Activated CD4-positive, alpha-beta T cell treated with anti-CD3 and anti-CD28 coated beads for 1 hour (primary cell): Measurements from ENCODE around the gene DDX60.
"Not testable (repeated sequence)": the region's sequence is repeated elsewhere in the genome, so short reads cannot be mapped to it uniquely, and the experiment has no call there.

Experiments
- DNase-seq: peaks from one replicate; pipeline ENCODE4 v3.0.0-alpha.2; 2020

DDX60 gene, protein sequence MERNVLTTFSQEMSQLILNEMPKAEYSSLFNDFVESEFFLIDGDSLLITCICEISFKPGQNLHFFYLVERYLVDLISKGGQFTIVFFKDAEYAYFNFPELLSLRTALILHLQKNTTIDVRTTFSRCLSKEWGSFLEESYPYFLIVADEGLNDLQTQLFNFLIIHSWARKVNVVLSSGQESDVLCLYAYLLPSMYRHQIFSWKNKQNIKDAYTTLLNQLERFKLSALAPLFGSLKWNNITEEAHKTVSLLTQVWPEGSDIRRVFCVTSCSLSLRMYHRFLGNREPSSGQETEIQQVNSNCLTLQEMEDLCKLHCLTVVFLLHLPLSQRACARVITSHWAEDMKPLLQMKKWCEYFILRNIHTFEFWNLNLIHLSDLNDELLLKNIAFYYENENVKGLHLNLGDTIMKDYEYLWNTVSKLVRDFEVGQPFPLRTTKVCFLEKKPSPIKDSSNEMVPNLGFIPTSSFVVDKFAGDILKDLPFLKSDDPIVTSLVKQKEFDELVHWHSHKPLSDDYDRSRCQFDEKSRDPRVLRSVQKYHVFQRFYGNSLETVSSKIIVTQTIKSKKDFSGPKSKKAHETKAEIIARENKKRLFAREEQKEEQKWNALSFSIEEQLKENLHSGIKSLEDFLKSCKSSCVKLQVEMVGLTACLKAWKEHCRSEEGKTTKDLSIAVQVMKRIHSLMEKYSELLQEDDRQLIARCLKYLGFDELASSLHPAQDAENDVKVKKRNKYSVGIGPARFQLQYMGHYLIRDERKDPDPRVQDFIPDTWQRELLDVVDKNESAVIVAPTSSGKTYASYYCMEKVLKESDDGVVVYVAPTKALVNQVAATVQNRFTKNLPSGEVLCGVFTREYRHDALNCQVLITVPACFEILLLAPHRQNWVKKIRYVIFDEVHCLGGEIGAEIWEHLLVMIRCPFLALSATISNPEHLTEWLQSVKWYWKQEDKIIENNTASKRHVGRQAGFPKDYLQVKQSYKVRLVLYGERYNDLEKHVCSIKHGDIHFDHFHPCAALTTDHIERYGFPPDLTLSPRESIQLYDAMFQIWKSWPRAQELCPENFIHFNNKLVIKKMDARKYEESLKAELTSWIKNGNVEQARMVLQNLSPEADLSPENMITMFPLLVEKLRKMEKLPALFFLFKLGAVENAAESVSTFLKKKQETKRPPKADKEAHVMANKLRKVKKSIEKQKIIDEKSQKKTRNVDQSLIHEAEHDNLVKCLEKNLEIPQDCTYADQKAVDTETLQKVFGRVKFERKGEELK (N-terminal part only)

DNA sequence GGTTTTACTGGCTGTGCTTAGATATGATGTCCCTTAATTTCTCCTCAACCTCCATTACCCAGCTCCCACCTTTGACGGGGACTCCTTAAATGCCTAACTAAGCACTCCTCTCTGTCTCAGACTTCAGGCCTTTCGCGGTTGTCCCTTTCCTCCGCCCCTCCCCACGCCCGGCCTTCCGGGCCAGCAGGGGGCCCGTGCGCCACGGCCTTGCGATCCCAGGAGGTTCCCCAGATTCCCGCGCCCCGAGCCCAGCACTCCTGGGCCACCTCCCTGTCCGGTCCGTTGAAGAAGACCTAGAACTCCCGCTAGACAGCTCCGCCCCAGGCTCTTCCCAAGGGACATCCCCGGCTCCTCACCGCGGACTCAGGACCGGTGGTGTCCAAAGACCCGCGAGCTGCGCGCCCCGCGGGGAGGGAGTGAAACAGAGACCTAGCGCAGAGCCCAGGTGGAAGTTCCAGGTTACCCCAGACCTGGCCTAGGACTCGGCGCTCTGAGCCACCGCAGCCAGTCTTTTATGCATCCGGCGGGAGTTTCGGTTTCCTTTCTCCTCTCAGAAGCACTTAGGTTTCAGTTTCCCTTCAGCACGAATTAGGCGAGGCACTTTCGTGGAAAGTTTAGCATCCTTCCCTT lies at the start of gene DDX60:
Gene DDX60 (minus strand): TSS at position 487 of the 630 bp plus-strand sequence. CDS start 7,493 bp downstream, outside the sequence.
- DNase-seq, result peak; percentile 90

DNA sequence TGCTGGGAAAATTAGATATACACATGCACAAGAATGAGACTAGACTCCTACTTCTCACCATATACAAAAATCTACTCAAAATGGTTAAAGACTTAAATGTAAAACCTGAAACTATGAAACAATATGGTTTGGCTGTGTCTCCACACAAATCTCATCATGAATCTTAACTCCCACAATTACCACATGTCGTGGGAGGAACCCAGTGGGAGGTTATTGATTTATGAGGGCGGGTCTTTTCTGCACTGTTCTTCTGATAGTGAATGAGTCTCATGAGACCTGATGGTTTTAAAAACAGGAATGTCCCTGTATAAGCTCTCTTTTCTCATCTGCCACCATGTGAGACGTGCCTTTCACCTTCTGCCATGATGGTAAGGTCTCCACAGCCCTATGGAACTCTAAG lies 48.5 kb upstream of the DDX60 start:
- no peak for DNase-seq

DNA sequence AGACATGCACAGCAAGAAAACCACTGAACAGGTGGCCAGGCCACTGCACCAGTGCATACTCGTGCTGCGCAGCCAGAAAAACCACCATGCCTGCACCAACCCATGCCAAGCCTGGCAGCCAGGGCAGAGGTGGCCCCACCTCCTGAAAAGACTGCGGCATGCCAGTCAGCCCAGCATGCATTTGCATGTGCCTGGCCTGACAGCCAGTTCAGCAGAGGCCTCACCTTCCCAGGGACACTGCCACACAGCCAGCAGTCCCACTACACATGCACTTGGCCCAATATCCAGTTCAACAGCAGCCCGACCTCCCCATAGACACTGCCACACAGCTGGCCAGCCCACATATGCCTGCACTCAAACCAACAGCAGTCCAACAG lies 43.5 kb upstream of the DDX60 start:
- no peak for DNase-seq

DNA sequence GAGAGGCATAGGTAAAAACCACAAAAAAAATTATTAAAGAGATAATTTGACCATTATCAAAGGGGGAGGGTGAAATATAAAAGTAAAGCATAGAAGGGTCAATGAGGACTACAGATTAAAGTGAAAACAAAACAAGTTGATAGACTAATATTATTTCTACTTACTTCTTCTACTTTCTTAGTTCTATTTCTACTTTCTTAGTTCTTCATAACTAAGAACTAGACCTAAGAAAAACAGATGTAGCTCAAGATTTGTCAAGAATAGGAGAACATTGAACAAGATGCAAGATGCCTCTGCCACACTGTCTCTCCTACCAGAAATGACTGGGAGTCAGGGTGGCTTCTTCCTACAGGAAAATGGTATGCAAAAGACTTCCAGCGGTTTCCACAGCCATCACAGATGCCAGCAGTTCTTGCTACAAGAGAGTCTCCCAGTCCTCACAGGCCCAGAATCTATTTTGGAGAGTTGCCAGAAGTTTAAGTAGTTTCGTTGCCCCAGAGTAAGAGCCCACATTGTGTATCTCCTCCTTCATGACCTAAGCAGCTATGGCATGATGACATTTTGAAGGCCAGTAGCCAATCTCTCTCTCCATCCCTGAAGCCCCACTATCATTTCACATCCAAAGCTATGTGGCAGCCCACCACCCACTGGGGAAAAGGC lies 42.9 kb upstream of the DDX60 start:
- no peak for DNase-seq

DNA sequence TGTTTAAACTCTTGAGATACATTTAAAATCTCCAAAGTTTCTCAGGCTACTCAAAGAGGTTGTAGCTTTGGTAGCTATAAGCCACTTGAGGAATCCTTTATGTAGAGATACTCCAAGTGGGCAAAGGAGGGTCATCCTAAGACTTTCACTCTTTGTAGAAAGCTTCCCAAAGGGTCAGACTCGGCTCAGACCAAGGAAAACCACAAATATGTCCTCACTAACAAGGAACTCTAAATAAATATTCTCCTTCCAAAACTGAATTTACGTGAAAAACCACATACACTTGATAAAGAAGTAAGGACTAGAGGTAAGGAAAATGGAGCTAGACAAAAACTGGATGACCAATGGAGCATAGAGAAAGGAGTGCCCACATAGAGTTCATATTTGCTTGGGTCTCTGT lies 41.7 kb upstream of the DDX60 start:
- DNase-seq, result no peak

DNA sequence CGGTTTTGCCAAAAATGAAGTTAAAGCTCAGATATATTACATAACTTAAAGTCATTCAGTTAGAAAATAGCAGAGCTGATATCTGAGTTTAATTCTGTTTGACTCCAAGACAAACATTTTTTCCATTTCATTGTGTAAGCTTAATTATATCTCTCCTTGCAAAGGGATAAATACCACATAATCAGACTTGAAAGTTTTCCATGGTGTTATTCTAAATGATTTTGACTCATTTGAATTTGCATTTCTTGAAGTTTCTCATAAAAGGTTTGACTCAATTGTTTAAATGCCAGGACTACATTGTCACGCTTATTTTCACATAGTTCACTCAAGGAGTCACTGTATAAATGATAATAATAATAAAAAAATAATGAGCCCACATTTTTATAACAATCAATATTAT lies 39.4 kb upstream of the DDX60 start:
- DNase-seq, result no peak

DNA sequence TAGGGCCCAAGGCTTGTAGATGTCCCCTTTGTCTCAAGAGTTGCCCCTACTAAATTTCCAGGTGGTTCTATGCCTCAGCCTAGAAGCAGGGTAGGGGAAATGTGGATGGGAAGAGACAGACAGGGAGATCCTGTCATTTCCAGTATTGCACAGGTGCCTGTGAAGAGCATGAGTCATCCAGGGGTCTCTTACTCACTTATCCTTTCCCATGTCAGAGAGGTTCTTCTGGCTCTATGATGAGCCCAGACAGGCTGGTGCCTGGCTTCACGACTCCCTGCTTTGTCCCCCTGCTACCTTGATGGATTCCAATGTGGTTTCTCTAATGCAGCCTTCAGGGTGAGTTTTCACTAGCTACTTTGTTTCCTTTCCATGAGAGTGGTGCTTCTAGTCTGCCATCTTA lies 35.2 kb upstream of the DDX60 start:
- no peak for DNase-seq

DNA sequence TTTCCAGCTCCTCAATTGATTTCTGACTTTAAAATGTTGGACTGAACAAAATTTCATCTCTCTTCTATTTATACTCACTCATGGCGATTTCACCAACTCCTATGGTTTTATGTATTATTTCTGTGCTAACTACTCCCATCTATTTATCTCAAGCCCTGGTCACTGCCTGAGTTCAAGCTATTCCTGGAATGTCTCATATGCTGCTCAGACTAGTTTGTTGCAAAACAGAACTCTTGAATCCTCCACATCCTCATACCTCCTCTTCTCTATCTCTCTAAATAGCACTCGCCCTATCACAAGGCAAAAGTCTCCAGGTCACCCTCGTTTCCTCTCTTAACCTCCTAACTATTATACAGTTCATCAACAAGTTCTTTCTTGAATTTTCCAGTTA lies 19.0 kb upstream of the DDX60 start:
- no peak for DNase-seq

DNA sequence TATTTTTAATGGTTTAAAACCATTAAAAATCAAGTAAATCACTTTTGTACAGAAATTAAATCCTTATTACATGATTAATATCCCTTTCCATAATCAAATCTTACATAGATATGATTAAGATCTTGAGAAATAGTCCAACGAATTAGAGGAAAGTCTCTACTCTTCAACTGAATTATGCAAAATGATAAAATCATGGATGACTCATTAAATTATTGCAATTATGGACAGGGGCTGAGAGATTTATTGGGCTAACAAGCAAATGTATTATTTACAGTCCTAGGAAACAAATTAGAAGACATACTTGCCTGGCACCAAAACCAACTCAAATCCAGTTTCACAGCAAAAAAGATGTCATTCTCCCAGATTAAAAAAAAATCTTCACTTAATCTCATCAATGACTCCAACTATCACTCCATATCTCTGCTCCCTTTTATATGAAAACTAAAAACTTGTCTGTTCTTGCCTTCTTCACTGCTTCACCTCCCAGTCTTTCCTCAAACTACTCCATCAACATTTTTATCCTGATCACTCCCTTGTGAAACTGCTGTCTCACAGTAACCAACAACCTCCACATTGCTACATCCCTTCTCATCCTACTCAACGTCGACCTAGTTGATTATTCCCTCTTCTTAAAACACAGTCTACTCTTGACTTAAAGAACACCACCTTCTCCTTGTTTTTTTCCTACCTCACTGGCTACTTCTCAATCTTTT lies 18.4 kb upstream of the DDX60 start:
- no peak for DNase-seq

DNA sequence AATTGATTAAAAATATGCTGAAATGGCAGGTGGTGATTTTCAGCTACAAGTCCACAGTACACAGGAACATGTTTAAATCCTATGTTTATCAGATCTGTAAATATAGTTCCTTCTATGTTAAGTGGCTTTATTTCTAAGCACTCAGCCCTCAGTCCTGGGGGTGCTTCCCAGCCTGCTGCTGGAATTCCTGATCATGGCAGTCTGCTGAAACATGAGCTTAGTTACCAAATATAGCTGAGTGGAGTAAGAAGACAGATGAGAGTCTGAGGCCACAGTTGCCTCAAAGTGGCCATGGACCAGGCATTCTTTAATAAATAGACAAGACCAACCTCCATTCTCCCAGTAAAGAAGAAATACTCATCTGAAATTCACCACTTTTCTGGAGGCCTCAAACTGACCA lies 17.1 kb upstream of the DDX60 start:
- DNase-seq, result no peak

DNA sequence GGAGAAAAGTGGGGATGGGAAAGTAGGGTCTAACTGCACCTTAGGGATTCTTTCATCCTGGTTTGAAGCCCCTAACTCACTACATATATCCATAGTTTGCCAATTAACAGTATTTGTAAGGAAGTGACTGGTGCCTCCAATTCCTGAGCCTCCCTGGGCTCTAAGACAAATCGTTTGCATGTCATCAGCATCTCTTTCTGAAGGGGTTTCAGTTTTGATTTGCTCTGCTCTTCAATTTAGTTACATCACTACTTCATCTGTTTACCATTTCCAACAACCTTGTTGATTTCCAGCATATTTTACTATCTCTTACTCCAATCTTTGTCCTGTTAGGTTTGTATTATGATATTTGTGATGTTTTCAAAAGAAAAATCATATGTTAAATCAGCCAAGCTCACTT lies 15.5 kb upstream of the DDX60 start:
- DNase-seq, result no peak

DNA sequence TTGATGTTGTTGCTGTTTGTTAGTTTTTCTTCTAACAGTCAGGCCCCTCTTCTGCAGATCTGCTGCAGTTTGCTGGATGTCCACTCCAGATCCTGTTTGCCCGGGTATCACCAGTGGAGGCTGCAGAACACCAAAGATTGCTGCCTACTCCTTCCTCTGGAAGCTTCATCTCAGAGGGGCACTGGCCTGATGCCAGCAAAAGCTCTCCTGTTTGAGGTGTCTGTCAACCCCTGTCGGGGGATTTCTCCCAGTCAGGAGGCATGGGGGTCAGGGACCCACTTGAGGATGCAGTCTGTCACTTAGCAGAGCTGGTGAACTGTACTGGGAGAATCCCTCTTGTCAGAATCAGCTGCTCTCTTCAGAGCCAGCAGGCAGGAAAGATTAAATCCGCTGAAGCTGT lies 12.0 kb upstream of the DDX60 start:
- not testable (repeated sequence) for DNase-seq

DNA sequence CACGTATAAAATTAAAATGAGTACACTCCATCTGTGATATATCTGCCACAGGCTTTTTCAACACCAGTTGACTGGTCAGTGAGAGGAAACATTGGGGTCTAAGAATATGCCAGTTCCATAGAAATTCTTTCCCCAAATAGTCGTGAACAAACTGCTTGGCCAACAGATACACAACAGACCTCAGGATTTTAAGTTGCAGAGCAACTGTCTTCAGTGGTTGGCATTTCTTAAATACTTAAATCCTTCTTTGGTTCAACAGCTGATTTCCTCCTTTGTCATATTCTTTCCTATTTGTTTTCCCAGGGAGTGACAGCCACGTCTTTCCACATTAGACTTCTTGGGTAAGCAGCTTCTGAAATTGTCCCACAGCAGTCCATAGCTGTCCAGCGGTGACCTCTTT lies 7.0 kb upstream of the DDX60 start:
- DNase-seq, result no peak

DNA sequence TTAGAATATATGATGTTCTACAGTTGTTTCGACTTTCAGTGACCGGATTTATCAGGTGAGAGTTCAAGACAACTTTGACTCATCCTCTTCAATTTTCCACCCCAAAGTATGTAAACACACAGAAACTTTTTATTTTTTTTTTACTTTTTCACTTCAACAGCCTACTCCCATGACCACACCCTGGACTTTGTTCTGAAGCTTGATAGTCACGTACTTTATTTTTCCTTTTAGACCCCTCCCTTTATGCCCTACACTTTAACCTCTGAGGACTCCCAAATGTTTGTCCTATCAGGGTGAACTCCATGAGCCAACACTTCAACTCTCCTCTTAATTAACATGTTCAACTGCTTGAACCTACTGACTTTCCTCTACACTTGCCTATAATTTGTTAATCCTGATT lies 2.5 kb upstream of the DDX60 start:
- no peak for DNase-seq

DNA sequence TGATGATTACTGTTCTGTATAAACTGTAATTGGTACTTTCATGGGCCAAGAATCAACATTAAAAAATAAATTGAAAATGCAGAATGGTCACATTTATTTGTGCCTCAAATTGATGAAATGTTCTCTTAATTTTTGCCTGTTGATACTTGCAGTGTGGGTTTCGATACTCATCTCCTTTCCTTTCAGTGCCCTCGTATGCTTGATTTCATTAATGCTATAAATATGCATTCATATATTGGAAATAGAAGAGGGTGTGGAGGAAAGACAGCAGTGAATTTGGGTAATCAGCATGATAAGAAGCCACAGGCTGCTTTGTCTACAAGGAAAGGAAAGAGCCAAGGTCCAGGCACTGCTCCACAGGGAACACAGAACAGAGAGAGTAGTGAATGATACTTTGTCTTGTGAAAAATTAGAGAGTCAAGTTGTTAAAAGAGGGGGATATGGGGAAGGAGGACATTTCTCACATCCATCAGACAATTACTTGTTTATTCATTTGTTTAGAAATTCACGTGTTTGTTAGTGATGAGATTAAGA lies 1.0 kb upstream of the DDX60 start:
- no peak for DNase-seq

DNA sequence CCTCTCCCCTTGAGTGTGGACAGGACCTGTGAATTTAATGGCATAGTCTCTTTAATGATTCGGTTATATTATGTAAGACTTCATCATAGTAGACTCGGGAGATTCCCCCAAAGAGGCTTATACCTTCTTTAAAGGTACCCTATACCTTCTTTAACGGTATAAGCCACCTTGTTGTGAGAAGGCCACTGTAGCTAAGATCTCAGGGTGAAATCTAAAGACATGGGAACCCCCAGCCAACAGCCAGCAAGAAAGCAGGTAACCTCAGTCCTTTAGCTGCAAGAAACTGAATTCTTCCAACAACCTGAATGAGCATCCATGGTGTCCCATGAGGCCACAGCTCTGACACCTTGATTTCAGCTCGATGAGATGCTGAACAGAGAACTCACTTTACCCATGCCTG lies 931 bp downstream of the DDX60 start:
- peak; percentile 17 for DNase-seq

DNA sequence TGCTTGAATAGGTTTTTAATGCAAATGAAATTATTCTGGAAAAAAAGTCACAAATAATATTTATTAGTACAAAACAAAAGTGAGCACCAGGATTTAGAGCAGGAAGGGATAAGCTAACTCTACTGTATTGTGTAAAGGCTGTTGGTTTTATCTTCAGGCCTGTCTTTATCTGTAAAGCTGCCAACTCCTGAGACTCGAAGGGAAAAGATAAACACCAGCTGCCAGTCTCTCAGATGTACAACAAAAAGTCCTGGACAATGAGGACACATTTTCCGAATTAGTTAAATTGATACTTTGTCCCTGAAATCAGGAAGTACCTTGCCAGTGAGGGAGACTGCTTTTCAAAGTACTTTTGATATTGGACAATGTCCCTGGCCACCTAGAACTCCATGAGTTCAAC lies 8.8 kb downstream of the DDX60 start:
- DNase-seq, result no peak

DNA sequence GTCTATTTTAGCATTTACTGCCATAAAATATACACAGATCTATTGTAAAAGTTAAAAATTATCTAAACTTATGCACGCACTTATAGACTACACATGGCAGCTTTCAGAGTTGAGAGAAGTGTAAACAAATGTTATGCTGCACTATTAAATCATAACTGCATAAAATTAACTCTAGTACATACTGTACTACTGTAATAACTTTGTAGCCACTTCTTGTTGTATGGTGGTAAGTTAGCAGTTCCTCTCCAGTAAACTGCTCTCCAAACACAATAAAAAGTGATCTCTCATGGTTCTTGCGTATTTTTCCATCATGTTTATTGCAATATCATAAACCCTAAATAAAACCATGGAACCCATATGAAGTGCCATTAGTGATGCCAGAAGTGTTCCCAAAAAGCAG lies 9.6 kb downstream of the DDX60 start:
- no peak for DNase-seq

DNA sequence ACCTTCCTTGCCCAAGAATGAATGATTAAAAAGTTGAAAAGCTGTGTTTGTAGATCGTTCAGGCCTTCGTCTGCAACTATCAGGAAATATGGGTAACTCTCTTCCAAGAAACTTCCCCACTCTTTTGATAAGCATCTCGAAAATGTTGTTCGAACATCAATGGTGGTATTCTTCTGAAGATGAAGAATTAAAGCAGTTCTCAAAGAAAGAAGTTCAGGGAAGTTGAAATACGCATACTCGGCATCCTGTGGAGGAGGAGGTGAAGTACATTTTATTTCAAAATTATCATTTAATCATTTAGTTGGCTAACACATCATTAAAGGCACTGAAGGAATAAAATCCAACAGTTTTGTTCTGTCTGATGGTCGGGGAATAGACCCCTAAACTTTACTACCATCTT lies 12.1 kb downstream of the DDX60 start:
- DNase-seq, result no peak

DNA sequence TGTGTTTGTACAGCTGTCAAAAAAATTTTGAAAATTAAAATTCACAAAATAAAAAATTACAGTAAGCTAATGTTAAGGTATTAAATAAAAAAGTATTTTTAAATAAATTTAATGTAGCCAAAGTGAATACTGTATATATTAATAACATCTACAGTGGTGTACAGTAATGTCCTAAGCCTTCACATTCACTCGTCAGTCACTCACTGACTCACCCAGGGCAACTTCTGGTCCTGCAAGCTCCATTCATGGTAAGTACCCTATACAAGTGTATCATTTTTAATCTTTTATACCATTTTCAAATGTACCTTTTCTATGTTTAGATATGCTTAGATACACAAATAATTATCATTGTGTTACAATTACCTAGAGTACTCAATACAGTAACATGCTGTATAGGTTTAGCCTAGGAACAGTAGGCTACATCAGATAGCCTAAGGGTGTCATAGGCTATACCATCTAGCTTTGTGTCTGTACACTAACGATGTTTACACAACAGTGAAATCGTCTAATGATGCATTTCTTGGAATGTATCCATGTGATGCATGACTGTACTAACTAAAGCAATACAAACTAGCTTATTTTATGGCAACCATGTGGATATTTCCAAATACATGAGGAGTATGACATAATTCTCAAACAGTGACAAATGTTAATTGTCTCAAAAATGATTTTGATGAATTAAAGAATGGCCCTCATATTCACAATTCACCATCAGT lies 13.7 kb downstream of the DDX60 start:
- DNase-seq, result no peak

DNA sequence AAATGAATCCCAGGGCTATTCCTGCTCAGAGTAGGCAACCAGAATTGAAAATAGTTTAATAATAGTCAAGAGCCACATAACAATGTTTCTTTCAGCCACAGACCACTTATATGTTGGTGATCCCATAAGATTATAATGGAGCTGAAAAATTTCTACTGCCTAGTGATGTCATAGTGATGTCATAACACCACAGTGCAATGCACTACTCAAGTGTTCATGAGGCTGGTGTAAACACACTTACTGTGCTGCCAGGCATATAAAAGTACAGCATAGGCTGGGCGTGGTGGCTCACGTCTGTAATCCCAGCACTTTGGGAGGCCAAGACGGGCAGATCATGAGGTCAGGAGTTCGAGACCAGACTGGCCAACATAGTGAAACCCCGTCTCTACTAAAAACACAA lies 15.1 kb downstream of the DDX60 start:
- DNase-seq, result not testable (repeated sequence)
